Peyer's patch (tissue), 4 donors: Measurements from ENCODE around the gene GDI2.

ENCODE experiments used
- POLR2A ChIP-seq, 2 donors: fragments of 450-650 bp; IDR thresholded peaks; one replicate each; pipeline ENCODE4 v1.5.1; 2017; ENCODE audit warnings: antibody characterized with exemption in 2 of 2, mild to moderate bottlenecking in 2 of 2, moderate library complexity in 2 of 2
- TF ChIP-seq, protein P1 (sequence below), 6 experiments: fragments of 450-650 bp in 4 of 6; fragments of 200-600 bp in 2 of 6; sonication (generic) in 1 of 6; IDR thresholded peaks; one replicate each; pipeline ENCODE4 v1.5.1; 2017 to 2019; ENCODE audit warnings: antibody characterized with exemption in 6 of 6, mild to moderate bottlenecking in 3 of 6, moderate library complexity in 1 of 6

DNA sequence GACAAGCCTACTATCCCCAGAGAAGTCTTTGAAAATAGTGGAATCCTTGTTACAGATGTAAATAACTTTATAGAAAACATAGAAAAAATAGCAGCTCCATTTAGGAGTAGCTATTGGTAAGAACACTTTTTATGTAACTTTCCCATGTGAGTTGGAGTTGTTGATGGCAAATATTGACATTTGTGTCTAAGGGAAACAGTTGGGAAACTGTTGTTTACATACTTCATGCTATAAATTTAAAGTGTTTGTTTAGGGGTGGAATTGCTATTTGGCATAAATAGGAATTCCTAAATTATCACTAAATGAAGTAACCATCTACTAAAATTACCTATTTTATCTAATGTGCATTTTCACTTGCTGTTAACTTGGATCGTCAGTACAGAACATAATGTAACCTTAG, 50.7 kb downstream of the GDI2 start:
- TF ChIP-seq, protein P1, sequence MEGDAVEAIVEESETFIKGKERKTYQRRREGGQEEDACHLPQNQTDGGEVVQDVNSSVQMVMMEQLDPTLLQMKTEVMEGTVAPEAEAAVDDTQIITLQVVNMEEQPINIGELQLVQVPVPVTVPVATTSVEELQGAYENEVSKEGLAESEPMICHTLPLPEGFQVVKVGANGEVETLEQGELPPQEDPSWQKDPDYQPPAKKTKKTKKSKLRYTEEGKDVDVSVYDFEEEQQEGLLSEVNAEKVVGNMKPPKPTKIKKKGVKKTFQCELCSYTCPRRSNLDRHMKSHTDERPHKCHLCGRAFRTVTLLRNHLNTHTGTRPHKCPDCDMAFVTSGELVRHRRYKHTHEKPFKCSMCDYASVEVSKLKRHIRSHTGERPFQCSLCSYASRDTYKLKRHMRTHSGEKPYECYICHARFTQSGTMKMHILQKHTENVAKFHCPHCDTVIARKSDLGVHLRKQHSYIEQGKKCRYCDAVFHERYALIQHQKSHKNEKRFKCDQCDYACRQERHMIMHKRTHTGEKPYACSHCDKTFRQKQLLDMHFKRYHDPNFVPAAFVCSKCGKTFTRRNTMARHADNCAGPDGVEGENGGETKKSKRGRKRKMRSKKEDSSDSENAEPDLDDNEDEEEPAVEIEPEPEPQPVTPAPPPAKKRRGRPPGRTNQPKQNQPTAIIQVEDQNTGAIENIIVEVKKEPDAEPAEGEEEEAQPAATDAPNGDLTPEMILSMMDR (IDR thresholded peaks at IDR 0.05) = no peak
- no peak for TF ChIP-seq POLR2A (IDR thresholded peaks at IDR 0.05)
